Thyroid gland (tissue), 4 donors: ENCODE results near the gene ATG3. TPM values are rescaled to one million over a fixed set of nuclear protein-coding genes. Genes with fewer than 3 reads are reported as not detected.
A peak's percentile ranks its signal among the peaks of the same experiment; 100 is the strongest.

Experiments
- DNase-seq, 2 donors: peaks; one replicate each; pipeline ENCODE4 v3.0.0-alpha.2; 2019
- H3K27ac ChIP-seq, 3 donors: fragments of 200-600 bp; sonication (generic); 1 replicate in 2 of 3; 2 replicates in 1 of 3; pipeline ENCODE4 v1.5.1; 2016 to 2019; ENCODE audit warnings: mild to moderate bottlenecking in 1 of 3, moderate library complexity in 1 of 3
- H3K27me3 ChIP-seq: fragments of 200-600 bp; sonication (generic); one replicate; pipeline ENCODE4 v1.5.1; 2019
- H3K36me3 ChIP-seq, 2 donors: fragments of 200-600 bp; sonication (generic); one replicate each; pipeline ENCODE4 v1.5.1; 2016 to 2019
- H3K4me1 ChIP-seq, 2 donors: fragments of 200-600 bp; sonication (generic); one replicate each; pipeline ENCODE4 v1.5.1; 2017 to 2019
- H3K4me3 ChIP-seq, 3 donors: fragments of 200-600 bp; sonication (generic); replicated peaks in 1 of 3; 1 replicate in 2 of 3; 2 replicates in 1 of 3; pipeline ENCODE4 v1.5.1; 2016; ENCODE audit warnings: mild to moderate bottlenecking in 1 of 3
- H3K9me3 ChIP-seq: fragments of 200-600 bp; sonication (generic); one replicate; pipeline ENCODE4 v1.5.1; 2017
- CTCF ChIP-seq, 6 experiments: fragments of 200-600 bp in 3 of 6; fragments of 450-650 bp in 3 of 6; sonication (generic) in 3 of 6; IDR thresholded peaks; one replicate each; pipeline ENCODE4 v1.5.1; 2016 to 2019; ENCODE audit warnings: antibody characterized with exemption in 6 of 6, mild to moderate bottlenecking in 2 of 6, inconsistent platforms in 1 of 6, moderate library complexity in 1 of 6
- POLR2A ChIP-seq, 2 donors: fragments of 450-650 bp; IDR thresholded peaks; one replicate each; pipeline ENCODE4 v1.6.1; 2017; ENCODE audit warnings: antibody characterized with exemption in 2 of 2, mild to moderate bottlenecking in 2 of 2, moderate library complexity in 1 of 2
- WGBS, 2 donors: methylation state at CpG; one replicate each; pipeline ENCODE4 v1.1.5; 2017; 5-methylcytosine and 5-hydroxymethylcytosine counted together
- intact Hi-C: fragments of 100-400 bp; cut with DNase I; formaldehyde crosslinking; loops from one replicate; pipeline ENCODE4 v1.15.1; 2023
- total RNA-seq, 4 donors: library from RNA; depleted of rRNA; stranded (reverse); fragments of >200 nt; gene quantifications; one replicate each; pipeline ENCODE4 v1.2.3, GENCODE V29; 2016

The ATG3 gene
- total RNA-seq, 4 donors from 2014 or later, result 68.5 to 117 (median 80.9) TPM

GRCh38 chr3:112514527-112515128 is 47.1 kb downstream of the ATG3 start:
- WGBS, 2 donors, result 23 to 32% methylated on average over 2 of the region's 2 CpGs
- Histone ChIP-seq H3K4me3 (no peak overlapping the region), H3K27me3 (no peaks in the 10 kb centered on the region), H3K9me3 (no peaks in the 10 kb centered on the region), H3K36me3 (no peaks in the 10 kb centered on the region), H3K27ac (peak overlapping the region; percentile 14 to 54 (median 54)), H3K4me1 (peaks cover 0 to 6% of the 10 kb centered on the region in 2 donors)
- TF ChIP-seq CTCF (IDR thresholded peaks at IDR 0.05) (no peak), POLR2A (IDR thresholded peaks at IDR 0.05) (no peak)
- intact Hi-C loops, result loop anchor here (10.0 kb wide), 1 partner anchor 220 kb away; the partner anchor contains the start of gene SLC9C1
- peak; percentile 41 to 53 for DNase-seq

- intact Hi-C loops, result loop anchor here (10.0 kb wide), 1 partner anchor 218 kb away; the partner anchor contains the start of gene SLC9C1
- no peak for TF ChIP-seq CTCF (IDR thresholded peaks at IDR 0.05)
- no peak for TF ChIP-seq POLR2A (IDR thresholded peaks at IDR 0.05)
- no peak overlapping the region for H3K27ac ChIP-seq
- no peaks in the 10 kb centered on the region for H3K27me3 ChIP-seq
- H3K9me3 ChIP-seq, result no peaks in the 10 kb centered on the region
- DNase-seq, result no peak
- no peak overlapping the region for H3K4me3 ChIP-seq
- H3K4me1 ChIP-seq, result peaks cover 0 to 6% of the 10 kb centered on the region in 2 donors
- H3K36me3 ChIP-seq, result no peaks in the 10 kb centered on the region
Measured at GRCh38 chr3:112512320-112512719, 49.4 kb downstream of the ATG3 start.

- Histone ChIP-seq H3K9me3 (no peaks in the 10 kb centered on the region), H3K4me3 (no peak overlapping the region), H3K27me3 (no peaks in the 10 kb centered on the region), H3K4me1 (peaks cover 0 to under 1% of the 10 kb centered on the region in 2 donors), H3K27ac (peak overlapping the region in 1 of 3 donors; percentile 13), H3K36me3 (no peaks in the 10 kb centered on the region)
- intact Hi-C loops, result no loop called here
- no peak for DNase-seq
- TF ChIP-seq CTCF (IDR thresholded peaks at IDR 0.05), result no peak
- TF ChIP-seq POLR2A (IDR thresholded peaks at IDR 0.05), result no peak
Measured at GRCh38 chr3:112508860-112509259, 52.9 kb downstream of the ATG3 start.

- 65 to 80% methylated on average over 2 of the region's 2 CpGs for WGBS, 2 donors
Measured at GRCh38 chr3:112508261-112508660, 53.5 kb downstream of the ATG3 start.

More at GRCh38 chr3:112508261-112508660, 53.5 kb downstream of the ATG3 start:
- no peak for TF ChIP-seq POLR2A (IDR thresholded peaks at IDR 0.05)
- no peak for TF ChIP-seq CTCF (IDR thresholded peaks at IDR 0.05)
- Histone ChIP-seq H3K9me3 (no peaks in the 10 kb centered on the region), H3K4me3 (no peak overlapping the region), H3K36me3 (no peaks in the 10 kb centered on the region), H3K4me1 (no peaks in the 10 kb centered on the region), H3K27ac (no peak overlapping the region), H3K27me3 (no peaks in the 10 kb centered on the region)
- DNase-seq, result no peak
- intact Hi-C loops, result no loop called here
